T47D (cell line): ENCODE results near the gene DLG2.

Source experiments
- DNase-seq, 2 experiments: peaks; one replicate each; pipeline versions ENCODE4 v3.0.0 to v3.0.0-alpha.2; 2011 to 2012; ENCODE audit warnings: low read depth in 1 of 2, low spot score in 1 of 2
- JUND ChIP-seq: IDR thresholded peaks from 2 replicates; pipeline ENCODE4 v1.6.1; 2012; ENCODE audit warnings: low read depth
- in situ Hi-C: cut with HindIII; loops from 2 replicates; pipeline ENCODE4 v1.10.0; 2016; ENCODE audit warnings: low sequenced_read_pairs, low pct_unique_long_range_greater_than_20kb

The DLG2 gene

DNA sequence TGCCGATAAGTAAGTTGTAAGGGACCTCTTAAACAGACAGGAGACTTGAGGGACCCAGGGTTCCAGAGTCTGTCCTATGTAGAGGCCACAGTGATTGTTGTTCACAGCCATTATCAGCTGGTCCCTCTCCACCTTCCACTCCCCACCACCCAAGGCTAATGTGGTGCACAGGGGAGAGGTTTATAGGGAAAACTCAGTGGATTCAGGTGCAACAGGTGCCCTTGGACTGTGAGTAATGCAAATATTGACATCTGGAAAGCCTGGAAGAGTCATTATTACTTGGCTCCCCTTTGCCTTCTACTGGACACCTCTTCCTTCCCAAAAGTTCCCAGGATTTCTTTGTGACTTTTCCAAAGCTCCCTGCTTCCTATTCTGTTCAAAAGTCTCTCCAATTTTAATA, 1899.9 kb downstream of the DLG2 start:
- in situ Hi-C loops = no loop called here
- no peak for TF ChIP-seq JUND
- DNase-seq = peak in 1 of 2 experiments; percentile 59

- DNase-seq = peak in 1 of 2 experiments; percentile 44
- in situ Hi-C loops = no loop called here
- TF ChIP-seq JUND = no peak
Observed at GRCh38 chr11:83726316-83726715, 1900.8 kb downstream of the DLG2 start.

DNA sequence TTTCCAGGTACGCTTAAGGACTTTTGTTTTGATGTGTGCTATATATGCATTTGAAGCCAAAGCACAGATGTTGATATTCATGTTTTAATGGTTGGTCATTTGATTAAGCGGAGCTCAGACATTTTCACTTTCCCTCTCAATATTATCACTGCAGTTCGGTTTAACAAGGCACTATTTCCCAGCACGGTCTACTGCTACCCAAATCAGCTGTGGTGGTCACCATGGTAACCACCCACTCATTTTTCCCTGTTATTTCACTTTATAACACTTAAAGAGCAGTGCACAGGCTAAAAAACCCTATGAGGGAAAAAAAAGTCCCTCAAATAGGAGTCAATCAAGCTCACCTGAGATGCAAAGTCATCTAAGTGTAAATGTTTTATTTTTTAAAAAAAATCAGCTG, 1901.4 kb downstream of the DLG2 start:
- no peak for DNase-seq
- TF ChIP-seq JUND = no peak
- in situ Hi-C loops = no loop called here

DNA sequence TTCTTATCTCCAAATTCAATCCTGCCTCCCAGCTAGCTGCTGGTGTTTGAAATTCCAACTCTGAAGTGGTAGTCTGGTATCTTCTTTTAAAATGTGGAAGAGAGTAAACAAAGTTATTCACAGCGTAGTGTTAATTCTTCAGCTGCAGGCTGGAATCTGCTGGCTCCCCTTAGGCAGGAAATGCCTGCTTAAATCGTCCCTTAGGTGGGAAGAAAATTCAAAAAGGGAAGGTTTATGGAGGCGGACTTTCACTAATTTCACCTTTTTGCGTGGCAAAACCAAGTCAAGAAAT, 1901.9 kb downstream of the DLG2 start:
- in situ Hi-C loops = no loop called here
- peak in 1 of 2 experiments; percentile 87 for DNase-seq
- peak; percentile 92 for TF ChIP-seq JUND

- in situ Hi-C loops = no loop called here
- peak; percentile 31 to 93 for DNase-seq
- no peak for TF ChIP-seq JUND
Observed at GRCh38 chr11:83723999-83724398, 1903.1 kb downstream of the DLG2 start.

GRCh38 chr11:83722392-83723119, 1904.6 kb downstream of the DLG2 start:
- in situ Hi-C loops = no loop called here
- TF ChIP-seq JUND = no peak
- DNase-seq = peak in 1 of 2 experiments; percentile 62

DNA sequence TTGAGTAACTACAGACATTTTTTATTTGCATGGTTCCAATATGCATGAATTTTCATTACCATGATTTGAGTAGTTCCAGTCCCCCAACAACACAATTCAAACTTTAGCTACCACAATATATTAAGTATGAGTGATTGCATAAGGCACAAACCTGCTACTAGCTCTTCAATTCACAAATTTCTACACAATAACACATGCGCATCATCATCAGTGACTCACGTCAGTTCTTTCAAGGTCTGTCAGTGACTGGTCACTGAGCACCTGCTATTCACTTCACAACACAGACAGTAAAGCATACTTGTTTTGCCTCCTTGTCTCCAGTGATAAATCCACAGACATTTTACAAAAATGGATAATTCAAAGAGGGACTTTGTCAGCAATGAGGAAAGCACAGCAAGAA, 1905.9 kb downstream of the DLG2 start:
- no peak for TF ChIP-seq JUND
- in situ Hi-C loops = no loop called here
- DNase-seq = no peak

DNA sequence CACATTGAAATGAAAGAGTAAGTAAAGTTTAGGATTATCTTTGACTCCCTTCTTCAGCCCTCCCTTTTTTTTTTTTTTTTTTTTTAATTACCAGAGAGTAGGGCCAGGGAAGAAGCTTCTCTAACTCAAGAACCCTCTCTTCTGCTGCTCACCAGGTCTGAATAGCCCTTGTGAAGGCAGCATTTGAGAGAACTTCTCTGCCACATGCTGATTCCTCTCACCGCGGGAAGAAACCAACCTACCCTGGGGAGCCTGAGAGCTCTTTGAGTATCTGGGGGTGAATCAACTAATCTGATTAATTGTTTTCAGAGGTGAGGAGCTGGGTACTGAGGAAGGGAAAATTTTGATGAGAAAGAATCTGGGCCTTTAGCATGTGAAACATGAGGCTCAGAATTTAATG, 1906.5 kb downstream of the DLG2 start:
- in situ Hi-C loops = no loop called here
- TF ChIP-seq JUND = no peak
- DNase-seq = no peak

- no peak for DNase-seq
- TF ChIP-seq JUND = no peak
- in situ Hi-C loops = no loop called here
Observed at GRCh38 chr11:83717537-83717936, 1909.6 kb downstream of the DLG2 start.

DNA sequence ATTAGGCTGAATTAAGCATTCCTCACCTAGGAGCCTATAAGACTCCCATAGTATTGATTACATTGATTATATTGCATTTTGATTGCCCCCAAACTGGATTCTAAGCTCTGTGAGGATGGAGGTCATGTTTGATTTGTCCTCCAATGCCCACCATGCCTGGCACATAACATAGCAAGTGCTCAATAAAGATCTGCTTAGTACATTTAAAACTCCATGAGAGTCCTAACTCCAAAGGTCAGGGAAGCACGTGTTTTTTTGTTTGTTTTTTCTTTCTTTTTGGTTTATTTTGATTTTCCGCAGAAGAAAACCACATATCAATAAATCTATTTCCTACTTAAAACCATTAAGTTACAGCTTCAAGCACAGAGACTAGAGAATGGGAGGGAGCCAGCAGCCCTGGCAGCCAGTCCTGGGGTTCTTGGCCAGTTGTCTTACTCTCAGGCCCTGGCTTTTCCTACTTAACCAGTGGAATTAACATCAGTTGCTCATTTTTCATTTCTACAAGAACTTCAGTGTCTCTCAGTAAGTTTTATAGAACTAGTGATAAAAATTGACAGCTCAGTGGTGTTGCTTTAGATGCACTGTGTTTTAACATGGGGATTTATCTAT, 1911.1 kb downstream of the DLG2 start:
- in situ Hi-C loops = no loop called here

GRCh38 chr11:83713708-83714107, 1913.4 kb downstream of the DLG2 start:
- in situ Hi-C loops = no loop called here
- DNase-seq = no peak
- no peak for TF ChIP-seq JUND

More for the DNA sequence above, 1911.1 kb downstream of the DLG2 start:
- no peak for TF ChIP-seq JUND
- no peak for DNase-seq

DNA sequence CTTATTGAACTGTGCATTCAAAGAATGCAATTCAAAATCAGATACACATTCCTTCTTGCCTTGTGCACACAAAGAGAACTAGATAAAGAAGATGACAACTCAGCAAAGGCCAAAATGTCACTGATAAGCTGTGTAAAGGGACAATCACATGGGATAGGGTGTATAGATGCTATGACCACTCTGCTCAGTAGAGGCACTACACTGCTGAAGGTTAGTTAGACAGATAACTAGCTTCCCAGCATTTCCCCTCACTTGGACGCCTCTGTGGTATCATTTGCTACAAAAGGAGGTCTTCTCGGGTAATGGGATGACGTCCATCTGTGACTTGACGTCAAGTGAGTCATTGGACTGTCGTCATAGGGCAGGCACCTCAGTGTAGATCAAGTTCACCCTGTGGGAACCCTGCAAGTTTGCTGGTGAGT, 1916.0 kb downstream of the DLG2 start:
- no peak for TF ChIP-seq JUND
- no peak for DNase-seq
- in situ Hi-C loops = no loop called here

GRCh38 chr11:83709434-83709833, 1917.7 kb downstream of the DLG2 start:
- in situ Hi-C loops = no loop called here
- no peak for TF ChIP-seq JUND
- no peak for DNase-seq

GRCh38 chr11:83706566-83706965, 1920.6 kb downstream of the DLG2 start:
- in situ Hi-C loops = no loop called here
- no peak for DNase-seq
- no peak for TF ChIP-seq JUND
